Neural cell (in vitro differentiated cells): ENCODE results near the gene MEMO1. TPM values are rescaled to one million over a fixed set of nuclear protein-coding genes. Genes with fewer than 3 reads are reported as not detected.

ENCODE experiments used
- H2AFZ ChIP-seq: fragments of 200-600, 300-800 bp; sonication (generic), shearing (Covaris generic); 2 replicates; pipeline ENCODE4 v1.6.0; 2014; ENCODE audit warnings: low read depth, mild to moderate bottlenecking, antibody characterized with exemption, low read length, moderate library complexity
- H3F3A ChIP-seq: fragments of 200-600 bp; shearing (Covaris generic); 2 replicates; pipeline ENCODE4 v1.6.1; 2016; ENCODE audit warnings: mild to moderate bottlenecking, moderate library complexity, mixed read lengths, antibody characterized with exemption, low read length; ENCODE audit not compliant: insufficient read depth, poor library complexity, severe bottlenecking
- H3K27ac ChIP-seq: fragments of 200-600, 300-800 bp; sonication (generic), shearing (Covaris generic); 2 replicates; pipeline ENCODE4 v1.5.1; 2014; ENCODE audit warnings: mild to moderate bottlenecking, low read length, moderate library complexity
- H3K27me3 ChIP-seq: fragments of 300-800, 200-600 bp; sonication (generic), shearing (Covaris generic); 2 replicates; pipeline ENCODE4 v1.6.0; 2014; ENCODE audit warnings: mild to moderate bottlenecking, low read depth, low read length, moderate library complexity; ENCODE audit not compliant: insufficient read depth
- H3K36me3 ChIP-seq: fragments of 300-800, 200-600 bp; sonication (generic), shearing (Covaris generic); 2 replicates; pipeline ENCODE4 v1.5.1; 2014; ENCODE audit warnings: mild to moderate bottlenecking, antibody characterized with exemption, low read length, moderate library complexity; ENCODE audit not compliant: insufficient read depth
- H3K4me2 ChIP-seq: fragments of 300-800, 200-600 bp; sonication (generic), shearing (Covaris generic); 2 replicates; pipeline ENCODE4 v1.6.0; 2014; ENCODE audit warnings: mild to moderate bottlenecking, low read length
- H3K4me3 ChIP-seq: fragments of 300-800, 200-600 bp; sonication (generic), shearing (Covaris generic); 2 replicates; pipeline ENCODE4 v1.5.1; 2014; ENCODE audit warnings: mild to moderate bottlenecking, low read length, moderate library complexity
- H3K79me2 ChIP-seq: fragments of 200-600 bp; shearing (Covaris generic); replicated peaks from 2 replicates; pipeline ENCODE4 v1.6.0; 2014; ENCODE audit warnings: mild to moderate bottlenecking, low read length, moderate library complexity; ENCODE audit not compliant: insufficient read depth
- H3K9ac ChIP-seq: fragments of 300-800, 200-600 bp; sonication (generic), shearing (Covaris generic); 2 replicates; pipeline ENCODE4 v1.6.1; 2016; ENCODE audit warnings: mild to moderate bottlenecking, low read length, mixed read lengths
- H3K9me2 ChIP-seq: fragments of 200-600 bp; shearing (Covaris generic); 2 replicates; pipeline ENCODE4 v1.6.1; 2016; ENCODE audit warnings: mild to moderate bottlenecking, low read length, mixed read lengths; ENCODE audit not compliant: insufficient read depth
- H3K9me3 ChIP-seq: fragments of 200-600, 300-800 bp; sonication (generic), shearing (Covaris generic); 2 replicates; pipeline ENCODE4 v1.6.1; 2016; ENCODE audit warnings: mild to moderate bottlenecking, mixed run types, low read length, moderate library complexity, mixed read lengths
- H4K20me1 ChIP-seq: fragments of 200-600 bp; shearing (Covaris generic); 2 replicates; pipeline ENCODE4 v1.6.1; 2016; ENCODE audit warnings: mild to moderate bottlenecking, mixed run types; ENCODE audit not compliant: insufficient read depth
- EP300 ChIP-seq: fragments of 450-650 bp; conservative IDR thresholded peaks from 2 replicates; pipeline ENCODE4 v1.6.1; 2014; ENCODE audit warnings: antibody characterized with exemption, mild to moderate bottlenecking, moderate library complexity; ENCODE audit not compliant: poor library complexity, severe bottlenecking
- EZH2 ChIP-seq: fragments of 200-600, 300-800 bp; shearing (Covaris generic), sonication (generic); IDR thresholded peaks from 2 replicates; pipeline ENCODE4 v1.6.1; 2014; ENCODE audit warnings: antibody characterized with exemption, low read length, borderline replicate concordance, mild to moderate bottlenecking; ENCODE audit not compliant: insufficient read depth, poor library complexity, severe bottlenecking
- MXI1 ChIP-seq: fragments of 450-650 bp; conservative IDR thresholded peaks from 2 replicates; pipeline ENCODE4 v1.6.1; 2014; ENCODE audit warnings: antibody characterized with exemption, mild to moderate bottlenecking; ENCODE audit not compliant: poor library complexity, severe bottlenecking
- POLR2AphosphoS5 ChIP-seq: IDR thresholded peaks from 2 replicates; pipeline ENCODE4 v1.6.1; 2012
- RAD21 ChIP-seq: fragments of 450-650 bp; conservative IDR thresholded peaks from 2 replicates; pipeline ENCODE4 v1.6.1; 2014; ENCODE audit warnings: antibody characterized with exemption, mild to moderate bottlenecking, moderate library complexity
- TAF1 ChIP-seq: IDR thresholded peaks from 2 replicates; pipeline ENCODE4 v1.6.1; 2012; ENCODE audit warnings: low read depth
- polyA plus RNA-seq: library from polyadenylated mRNA; depleted of rRNA; stranded (reverse); fragments of >200 nt; gene quantifications from 2 replicates; pipeline ENCODE4 v1.2.3, GENCODE V29; 2014
- TF ChIP-seq, protein P1 (sequence below): IDR thresholded peaks from 2 replicates; pipeline ENCODE4 v1.6.1; 2012; ENCODE audit warnings: borderline replicate concordance
- TF ChIP-seq, protein P2 (sequence below): fragments of 450-650 bp; IDR thresholded peaks from 2 replicates; pipeline ENCODE4 v1.5.1; 2014; ENCODE audit warnings: antibody characterized with exemption, mild to moderate bottlenecking, moderate library complexity; ENCODE audit not compliant: poor library complexity, severe bottlenecking

Gene MEMO1
- polyA plus RNA-seq, 1 donor from 2014 or later: 124 TPM

DNA sequence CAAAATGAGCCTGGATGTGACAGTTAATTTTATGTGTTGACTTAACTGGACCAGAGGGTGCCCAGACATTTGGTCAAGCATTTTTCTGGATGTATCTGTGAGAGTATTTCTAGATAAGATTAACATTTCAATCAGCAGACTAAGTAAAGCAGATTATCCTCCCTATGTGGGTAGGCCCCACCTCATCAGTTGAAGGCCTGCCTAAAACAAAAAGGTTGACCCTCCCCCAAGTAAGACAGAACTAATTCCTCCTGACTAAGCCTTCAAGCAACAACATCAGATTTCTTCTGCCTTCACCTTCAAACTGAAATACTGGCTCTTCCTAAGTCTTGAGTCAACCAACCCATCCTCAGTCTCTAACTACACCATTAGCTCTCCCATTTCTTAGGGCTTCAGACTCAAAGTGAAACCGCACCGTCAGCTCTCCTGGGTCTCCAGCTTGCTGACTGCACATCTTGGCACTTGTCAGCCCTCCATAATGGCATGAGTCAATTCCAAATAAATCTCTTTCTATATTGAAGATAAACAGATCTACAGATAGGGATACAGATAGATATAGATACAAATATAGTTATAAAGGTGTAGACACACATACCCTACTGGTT is 47.9 kb downstream of the MEMO1 start:
- Histone ChIP-seq H3K9me3 (no peaks in the 10 kb centered on the region), H3K79me2 (peaks cover 24% of the 10 kb centered on the region)

DNA sequence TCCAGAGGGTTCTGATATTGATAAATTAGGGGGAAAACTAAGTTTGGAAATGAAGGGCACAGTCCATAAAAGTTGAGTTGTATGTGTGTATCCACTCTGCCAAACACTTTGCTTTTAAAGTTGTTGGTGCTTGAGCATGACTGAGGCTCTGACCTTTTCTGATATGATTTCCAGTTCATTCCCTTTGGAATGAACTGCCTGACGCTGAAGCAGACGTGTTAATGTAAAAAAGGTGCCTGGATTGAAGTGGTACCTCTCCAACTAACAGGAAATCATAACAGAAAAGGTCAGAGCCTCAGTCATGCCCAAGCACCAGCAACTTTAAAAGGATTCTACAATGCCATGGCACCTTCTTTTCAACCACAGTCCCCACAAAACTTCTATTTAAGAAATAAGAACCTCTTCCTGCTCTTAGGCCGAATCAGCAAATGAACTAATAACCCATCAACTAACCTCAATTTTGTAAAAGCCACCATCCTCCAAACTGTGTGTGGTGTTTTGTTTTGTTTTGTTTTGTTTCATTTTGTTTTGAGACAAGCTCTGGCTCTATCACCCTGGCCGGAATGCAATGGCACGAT is 52.6 kb downstream of the MEMO1 start:
- H3K4me3 ChIP-seq: no peak overlapping the region
- TF ChIP-seq, protein P1, sequence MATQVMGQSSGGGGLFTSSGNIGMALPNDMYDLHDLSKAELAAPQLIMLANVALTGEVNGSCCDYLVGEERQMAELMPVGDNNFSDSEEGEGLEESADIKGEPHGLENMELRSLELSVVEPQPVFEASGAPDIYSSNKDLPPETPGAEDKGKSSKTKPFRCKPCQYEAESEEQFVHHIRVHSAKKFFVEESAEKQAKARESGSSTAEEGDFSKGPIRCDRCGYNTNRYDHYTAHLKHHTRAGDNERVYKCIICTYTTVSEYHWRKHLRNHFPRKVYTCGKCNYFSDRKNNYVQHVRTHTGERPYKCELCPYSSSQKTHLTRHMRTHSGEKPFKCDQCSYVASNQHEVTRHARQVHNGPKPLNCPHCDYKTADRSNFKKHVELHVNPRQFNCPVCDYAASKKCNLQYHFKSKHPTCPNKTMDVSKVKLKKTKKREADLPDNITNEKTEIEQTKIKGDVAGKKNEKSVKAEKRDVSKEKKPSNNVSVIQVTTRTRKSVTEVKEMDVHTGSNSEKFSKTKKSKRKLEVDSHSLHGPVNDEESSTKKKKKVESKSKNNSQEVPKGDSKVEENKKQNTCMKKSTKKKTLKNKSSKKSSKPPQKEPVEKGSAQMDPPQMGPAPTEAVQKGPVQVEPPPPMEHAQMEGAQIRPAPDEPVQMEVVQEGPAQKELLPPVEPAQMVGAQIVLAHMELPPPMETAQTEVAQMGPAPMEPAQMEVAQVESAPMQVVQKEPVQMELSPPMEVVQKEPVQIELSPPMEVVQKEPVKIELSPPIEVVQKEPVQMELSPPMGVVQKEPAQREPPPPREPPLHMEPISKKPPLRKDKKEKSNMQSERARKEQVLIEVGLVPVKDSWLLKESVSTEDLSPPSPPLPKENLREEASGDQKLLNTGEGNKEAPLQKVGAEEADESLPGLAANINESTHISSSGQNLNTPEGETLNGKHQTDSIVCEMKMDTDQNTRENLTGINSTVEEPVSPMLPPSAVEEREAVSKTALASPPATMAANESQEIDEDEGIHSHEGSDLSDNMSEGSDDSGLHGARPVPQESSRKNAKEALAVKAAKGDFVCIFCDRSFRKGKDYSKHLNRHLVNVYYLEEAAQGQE: no peak
- TF ChIP-seq EP300 (no peak), EZH2 (no peak), RAD21 (no peak), TAF1 (no peak), POLR2AphosphoS5 (no peak), MXI1 (no peak)
- TF ChIP-seq, protein P2, sequence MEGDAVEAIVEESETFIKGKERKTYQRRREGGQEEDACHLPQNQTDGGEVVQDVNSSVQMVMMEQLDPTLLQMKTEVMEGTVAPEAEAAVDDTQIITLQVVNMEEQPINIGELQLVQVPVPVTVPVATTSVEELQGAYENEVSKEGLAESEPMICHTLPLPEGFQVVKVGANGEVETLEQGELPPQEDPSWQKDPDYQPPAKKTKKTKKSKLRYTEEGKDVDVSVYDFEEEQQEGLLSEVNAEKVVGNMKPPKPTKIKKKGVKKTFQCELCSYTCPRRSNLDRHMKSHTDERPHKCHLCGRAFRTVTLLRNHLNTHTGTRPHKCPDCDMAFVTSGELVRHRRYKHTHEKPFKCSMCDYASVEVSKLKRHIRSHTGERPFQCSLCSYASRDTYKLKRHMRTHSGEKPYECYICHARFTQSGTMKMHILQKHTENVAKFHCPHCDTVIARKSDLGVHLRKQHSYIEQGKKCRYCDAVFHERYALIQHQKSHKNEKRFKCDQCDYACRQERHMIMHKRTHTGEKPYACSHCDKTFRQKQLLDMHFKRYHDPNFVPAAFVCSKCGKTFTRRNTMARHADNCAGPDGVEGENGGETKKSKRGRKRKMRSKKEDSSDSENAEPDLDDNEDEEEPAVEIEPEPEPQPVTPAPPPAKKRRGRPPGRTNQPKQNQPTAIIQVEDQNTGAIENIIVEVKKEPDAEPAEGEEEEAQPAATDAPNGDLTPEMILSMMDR: no peak
- H4K20me1 ChIP-seq: no peaks in the 10 kb centered on the region
- no peak overlapping the region for H3K9ac ChIP-seq
- H3K9me2 ChIP-seq: no peaks in the 10 kb centered on the region
- no peak overlapping the region for H3K27ac ChIP-seq
- H3F3A ChIP-seq: no peaks in the 10 kb centered on the region
- H3K9me3 ChIP-seq: no peaks in the 10 kb centered on the region
- H3K79me2 ChIP-seq: peaks cover 32% of the 10 kb centered on the region
- H3K4me2 ChIP-seq: no peak overlapping the region
- no peaks in the 10 kb centered on the region for H3K27me3 ChIP-seq
- H2AFZ ChIP-seq: no peak overlapping the region
- no peaks in the 10 kb centered on the region for H3K36me3 ChIP-seq

More for the DNA sequence above, 47.9 kb downstream of the MEMO1 start:
- Histone ChIP-seq H3K4me2 (no peak overlapping the region), H4K20me1 (no peaks in the 10 kb centered on the region), H3K27me3 (no peaks in the 10 kb centered on the region), H2AFZ (no peak overlapping the region), H3K9me2 (no peaks in the 10 kb centered on the region), H3K9ac (no peak overlapping the region), H3K27ac (no peak overlapping the region), H3F3A (no peaks in the 10 kb centered on the region), H3K4me3 (no peak overlapping the region), H3K36me3 (no peaks in the 10 kb centered on the region)
- no peak for TF ChIP-seq MXI1
- TF ChIP-seq EP300: no peak
- TF ChIP-seq, protein P1: no peak
- no peak for TF ChIP-seq TAF1
